Endothelial cell of umbilical vein (primary cell): ENCODE results near the gene MCCD1. TPM values are rescaled to one million over a fixed set of nuclear protein-coding genes. Genes with fewer than 3 reads are reported as not detected.
"Not testable (repeated sequence)": the region's sequence is repeated elsewhere in the genome, so short reads cannot be mapped to it uniquely, and the experiment has no call there.

Source experiments
- BruUV-seq: library from RNA; stranded (reverse); fragments of 400-500 nt; replicated peaks from 2 replicates; lab custom pipeline; 2021; lab: Mats Ljungman, UMichigan
- CTCF ChIA-PET: fragments of 300-600, 350-600 bp; sonication (Branson Sonifier 250); formaldehyde crosslinking; loops from one replicate; lab custom pipeline; 2021; ENCODE audit warnings: antibody characterized with exemption, inconsistent platforms; lab: Charles Lee
- POLR2A ChIA-PET: fragments of 300-600, 350-600 bp; sonication (Branson Sonifier 250); formaldehyde crosslinking; loops from one replicate; lab custom pipeline; 2021; ENCODE audit warnings: antibody characterized with exemption, inconsistent platforms; lab: Charles Lee
- DNase-seq: peaks from one replicate; pipeline ENCODE4 v3.0.0-alpha.2; 2011; ENCODE audit warnings: low read depth, low spot score
- FAIRE-seq: peaks from 2 replicates; lab custom pipeline; 2011; peaks lifted over from hg19 to GRCh38; lab: Jason Lieb, UNC
- H2AFZ ChIP-seq: 2 replicates; pipeline ENCODE4 v1.6.0; 2012; ENCODE audit warnings: low read depth, low read length, control low read depth, inconsistent platforms
- H3K27ac ChIP-seq: 2 replicates; pipeline ENCODE4 v1.5.1; 2011; ENCODE audit warnings: low read depth, mild to moderate bottlenecking, control low read depth, low read length, moderate library complexity; ENCODE audit not compliant: insufficient read depth
- H3K27me3 ChIP-seq, 2 experiments: 2 replicates each; pipeline versions ENCODE4 v1.6.0 to v1.6.1; 2011; ENCODE audit warnings: low read length in 2 of 2, mixed read lengths in 1 of 2; ENCODE audit not compliant: control insufficient read depth in 2 of 2, insufficient read depth in 2 of 2
- H3K36me3 ChIP-seq, 2 experiments: 2 replicates in 1 of 2; 3 replicates in 1 of 2; pipeline ENCODE4 v1.5.1; 2011; ENCODE audit warnings: low read length in 2 of 2, mild to moderate bottlenecking in 1 of 2, moderate library complexity in 1 of 2; ENCODE audit not compliant: control insufficient read depth in 2 of 2, insufficient read depth in 2 of 2; ENCODE audit errors: extremely low read depth in 1 of 2
- H3K4me1 ChIP-seq: 3 replicates; pipeline ENCODE4 v1.5.1; 2011; ENCODE audit warnings: mild to moderate bottlenecking, low read length; ENCODE audit not compliant: control insufficient read depth, insufficient read depth; ENCODE audit errors: extremely low read depth
- H3K4me2 ChIP-seq: 2 replicates; pipeline ENCODE4 v1.6.1; 2011; ENCODE audit warnings: low read length, control low read depth, mixed read lengths; ENCODE audit not compliant: insufficient read depth
- H3K4me3 ChIP-seq, 3 experiments: fragments of 200-600 bp in 1 of 3; sonication (generic), shearing (Covaris generic) in 1 of 3; replicated peaks in 1 of 3; 2 replicates each; pipeline ENCODE4 v1.5.1; 2011 to 2016; ENCODE audit warnings: control low read depth in 3 of 3, low read length in 3 of 3, mild to moderate bottlenecking in 2 of 3, inconsistent platforms in 1 of 3, low read depth in 1 of 3, moderate library complexity in 1 of 3; ENCODE audit not compliant: insufficient read depth in 1 of 3
- H3K79me2 ChIP-seq: 2 replicates; pipeline ENCODE4 v1.6.0; 2012; ENCODE audit warnings: low read length, inconsistent platforms; ENCODE audit not compliant: control insufficient read depth, insufficient read depth
- H3K9ac ChIP-seq: replicated peaks from 2 replicates; pipeline ENCODE3; 2011; ENCODE audit warnings: low read length, control low read depth; ENCODE audit not compliant: insufficient read depth; ENCODE audit errors: extremely low read depth
- H3K9me1 ChIP-seq: replicated peaks from 3 replicates; pipeline ENCODE4 v1.6.0; 2011; ENCODE audit warnings: mild to moderate bottlenecking, low read length; ENCODE audit not compliant: control insufficient read depth, insufficient read depth; ENCODE audit errors: extremely low read depth
- H3K9me3 ChIP-seq: replicated peaks from 2 replicates; pipeline ENCODE4 v1.5.1; 2012; ENCODE audit warnings: low read length, inconsistent platforms; ENCODE audit not compliant: control insufficient read depth, insufficient read depth
- H4K20me1 ChIP-seq: replicated peaks from 2 replicates; pipeline ENCODE3; 2011; ENCODE audit warnings: mild to moderate bottlenecking, low read length; ENCODE audit not compliant: control insufficient read depth, insufficient read depth; ENCODE audit errors: extremely low read depth
- EZH2 ChIP-seq: IDR thresholded peaks from 2 replicates; pipeline ENCODE4 v1.6.1; 2012; ENCODE audit warnings: borderline replicate concordance, low read depth, mild to moderate bottlenecking, moderate library complexity, low read length, inconsistent platforms; ENCODE audit not compliant: severe bottlenecking
- FOS ChIP-seq: IDR thresholded peaks from 2 replicates; pipeline ENCODE4 v1.6.1; 2011; ENCODE audit warnings: mild to moderate bottlenecking, low read length, moderate library complexity, borderline replicate concordance; ENCODE audit not compliant: insufficient read depth
- GATA2 ChIP-seq: IDR thresholded peaks from 2 replicates; pipeline ENCODE4 v1.7.0; 2011; ENCODE audit warnings: low read depth, mild to moderate bottlenecking, moderate library complexity, mixed read lengths, low read length; ENCODE audit not compliant: insufficient read length, insufficient read depth
- JUN ChIP-seq: IDR thresholded peaks from 2 replicates; pipeline ENCODE4 v1.6.1; 2011; ENCODE audit warnings: borderline replicate concordance, low read depth; ENCODE audit not compliant: insufficient read length, insufficient read depth
- MYC ChIP-seq: IDR thresholded peaks from one replicate; pipeline ENCODE4 v1.6.1; 2011; ENCODE audit warnings: mild to moderate bottlenecking, low read depth, low read length
- POLR2A ChIP-seq: IDR thresholded peaks from 2 replicates; pipeline ENCODE4 v1.6.1; 2012; ENCODE audit warnings: low read depth, mild to moderate bottlenecking, control low read depth, low read length
- POLR2AphosphoS5 ChIP-seq: IDR thresholded peaks from 2 replicates; pipeline ENCODE4 v1.6.1; 2012; ENCODE audit warnings: low read depth, mild to moderate bottlenecking, control low read depth, low read length, moderate library complexity; ENCODE audit not compliant: insufficient read depth
- dilution Hi-C: fragments of 300-500 bp; cut with MboI; formaldehyde crosslinking; loops from one replicate; pipeline ENCODE4 v1.15.0; 2019; ENCODE audit warnings: low sequenced_read_pairs; ENCODE audit not compliant: extremely low pct_ligation_motif_present
- intact Hi-C: fragments of 100-400 bp; cut with micrococcal nuclease; formaldehyde crosslinking; loops from one replicate; pipeline ENCODE4 v1.10.0; 2022
- polyA plus RNA-seq, 4 experiments: library from polyadenylated mRNA; depleted of rRNA in 3 of 4; stranded (reverse) in 3 of 4; unstranded in 1 of 4; fragments of >200 nt; gene quantifications; 2 replicates each; pipeline versions ENCODE4 v1.2.1 to v1.2.3, GENCODE V29; 2011 to 2012; ENCODE audit warnings: missing spikeins in 1 of 4
- total RNA-seq: library from RNA; stranded (reverse); gene quantifications from 2 replicates; pipeline ENCODE4 v1.2.3, GENCODE V29; 2021
- TF ChIP-seq, protein P1 (sequence below), 2 donors: IDR thresholded peaks; 1 replicate in 1 of 2; 2 replicates in 1 of 2; pipeline ENCODE4 v1.5.1; 2011; ENCODE audit warnings: low read length in 2 of 2, mild to moderate bottlenecking in 2 of 2, moderate library complexity in 2 of 2, control low read depth in 1 of 2, inconsistent platforms in 1 of 2, low read depth in 1 of 2; ENCODE audit not compliant: insufficient read depth in 1 of 2; ENCODE audit errors: extremely low read depth in 1 of 2
- TF ChIP-seq, protein P2 (sequence below): IDR thresholded peaks from 2 replicates; pipeline ENCODE4 v1.6.1; 2011; ENCODE audit not compliant: insufficient read depth, insufficient read length

The MCCD1 gene
- total and polyA plus RNA-seq, 2 donors (not counting 3 experiments of a cell fraction or from before 2014, with no cell fraction given) = not detected

DNA sequence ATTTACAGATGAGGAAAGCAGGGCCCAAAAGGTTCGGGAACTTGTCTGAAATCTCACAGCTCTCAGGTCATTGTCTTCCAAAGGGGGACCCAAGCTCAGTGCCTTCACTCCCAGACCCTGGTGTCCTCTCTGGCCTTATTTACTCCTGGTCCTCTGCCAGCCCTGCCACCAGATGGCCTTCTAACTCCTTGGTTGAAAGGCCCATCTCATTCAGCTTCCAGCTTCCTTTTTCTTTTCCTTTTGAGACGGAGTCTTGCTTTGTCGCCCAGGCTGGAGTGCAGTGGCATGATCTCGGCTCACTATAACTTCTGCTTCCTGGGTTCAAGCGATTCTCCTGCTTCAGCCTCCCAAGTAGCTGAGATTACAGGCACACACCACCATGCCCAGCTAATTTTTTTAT lies 22.6 kb downstream of the MCCD1 start:
- peaks cover 16% of the 10 kb centered on the region for H3K4me1 ChIP-seq
- dilution Hi-C loops, H3K9me1 ChIP-seq, H3K27me3 ChIP-seq, H3K4me2 ChIP-seq, H3K79me2 ChIP-seq, H3K4me3 ChIP-seq, H3K9ac ChIP-seq, H3K9me3 ChIP-seq, H4K20me1 ChIP-seq, H3K36me3 ChIP-seq, H2AFZ ChIP-seq, BruUV-seq, H3K27ac ChIP-seq: not testable (repeated sequence)
- peak; percentile 84 for FAIRE-seq
- ChIA-PET CTCF (interaction anchor here (0.7 to 31.0 kb wide), 23 partner anchors 9 to 401 kb away, joined by 3 to 1517 read pairs (median 7); partner anchors contain the start of genes BAG6, DDX39B, LST1 and LTB), POLR2A (interaction anchor here (0.6 to 2.5 kb wide), 4 partner anchors 10 to 46 kb away, joined by 3 to 22 read pairs (median 4); partner anchors contain the start of gene DDX39B)
- intact Hi-C loops = loop anchor here (1.0 kb wide), 3 partner anchors 9 to 47 kb away; no protein-coding TSS in a partner anchor
- peak; percentile 83 for DNase-seq
- TF ChIP-seq, protein P1, sequence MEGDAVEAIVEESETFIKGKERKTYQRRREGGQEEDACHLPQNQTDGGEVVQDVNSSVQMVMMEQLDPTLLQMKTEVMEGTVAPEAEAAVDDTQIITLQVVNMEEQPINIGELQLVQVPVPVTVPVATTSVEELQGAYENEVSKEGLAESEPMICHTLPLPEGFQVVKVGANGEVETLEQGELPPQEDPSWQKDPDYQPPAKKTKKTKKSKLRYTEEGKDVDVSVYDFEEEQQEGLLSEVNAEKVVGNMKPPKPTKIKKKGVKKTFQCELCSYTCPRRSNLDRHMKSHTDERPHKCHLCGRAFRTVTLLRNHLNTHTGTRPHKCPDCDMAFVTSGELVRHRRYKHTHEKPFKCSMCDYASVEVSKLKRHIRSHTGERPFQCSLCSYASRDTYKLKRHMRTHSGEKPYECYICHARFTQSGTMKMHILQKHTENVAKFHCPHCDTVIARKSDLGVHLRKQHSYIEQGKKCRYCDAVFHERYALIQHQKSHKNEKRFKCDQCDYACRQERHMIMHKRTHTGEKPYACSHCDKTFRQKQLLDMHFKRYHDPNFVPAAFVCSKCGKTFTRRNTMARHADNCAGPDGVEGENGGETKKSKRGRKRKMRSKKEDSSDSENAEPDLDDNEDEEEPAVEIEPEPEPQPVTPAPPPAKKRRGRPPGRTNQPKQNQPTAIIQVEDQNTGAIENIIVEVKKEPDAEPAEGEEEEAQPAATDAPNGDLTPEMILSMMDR (IDR thresholded peaks at IDR 0.05; ENCODE audit: extremely low read depth in 1 of 2, insufficient read depth in 1 of 2, low read depth in 1 of 2, low read length in 2 of 2) = peak; percentile 70 to 74

DNA sequence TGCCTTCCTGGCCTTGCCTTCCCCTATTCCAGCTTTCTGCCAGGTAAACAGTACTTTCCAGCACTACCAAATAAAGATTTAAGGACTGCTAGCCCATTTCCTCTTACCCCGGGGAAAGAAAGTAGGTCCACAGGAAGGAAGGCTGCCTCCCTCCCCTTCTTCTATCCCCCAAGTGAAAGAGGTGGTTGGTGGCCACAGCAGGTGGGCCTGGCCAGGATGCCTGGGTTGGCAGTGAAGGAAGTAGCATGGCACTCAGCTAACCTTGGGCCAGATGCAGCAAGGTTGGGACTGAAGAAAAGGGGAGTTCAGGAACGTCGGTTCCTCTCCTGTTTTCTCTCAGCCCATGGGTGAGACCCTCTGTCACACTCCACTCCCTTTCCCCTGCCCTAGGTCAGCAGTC lies 27.5 kb downstream of the MCCD1 start:
- Histone ChIP-seq H3K79me2 (peaks cover 7% of the 10 kb centered on the region), H3K4me3 (no peak overlapping the region), H3K4me2 (no peak overlapping the region), H3K4me1 (peaks cover 44% of the 10 kb centered on the region), H3K9me1 (no peaks in the 10 kb centered on the region), H3K9ac (no peak overlapping the region), H3K27ac (no peak overlapping the region), H3K9me3 (no peaks in the 10 kb centered on the region), H2AFZ (no peak overlapping the region), H4K20me1 (no peaks in the 10 kb centered on the region), H3K36me3 (peaks cover 2 to 10% of the 10 kb centered on the region in 2 experiments), H3K27me3 (no peaks in the 10 kb centered on the region)
- BruUV-seq = no TSS peak
- TF ChIP-seq FOS (no peak), EZH2 (no peak), POLR2A (no peak), POLR2AphosphoS5 (no peak), MYC (no peak), GATA2 (no peak), JUN (no peak)
- TF ChIP-seq, protein P1 (IDR thresholded peaks at IDR 0.05; ENCODE audit: extremely low read depth in 1 of 2, insufficient read depth in 1 of 2, low read depth in 1 of 2, low read length in 2 of 2) = no peak
- TF ChIP-seq, protein P2, sequence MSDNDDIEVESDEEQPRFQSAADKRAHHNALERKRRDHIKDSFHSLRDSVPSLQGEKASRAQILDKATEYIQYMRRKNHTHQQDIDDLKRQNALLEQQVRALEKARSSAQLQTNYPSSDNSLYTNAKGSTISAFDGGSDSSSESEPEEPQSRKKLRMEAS = no peak
- dilution Hi-C loops = no loop called here
- no peak for DNase-seq
- FAIRE-seq = no peak
- intact Hi-C loops = no loop called here
- ChIA-PET CTCF (interaction anchor here (1.4 to 31.0 kb wide), 2 partner anchors 10 to 32 kb away, joined by 7 to 1517 read pairs; partner anchors contain the start of genes ATP6V1G2, LST1, LTB and NCR3), POLR2A (no interaction called here)
